HepG2 (cell line): ENCODE measurements around the gene KLF16. TPM values are rescaled to one million over a fixed set of nuclear protein-coding genes. Genes with fewer than 3 reads are reported as not detected.

ENCODE experiments used
- ARNT2 ChIP-seq: sonication (generic); formaldehyde crosslinking; IDR thresholded peaks from 2 replicates; pipeline ENCODE4 v1.8.0; 2022; ENCODE audit warnings: mild to moderate bottlenecking, low read depth, missing genetic modification reagents, moderate library complexity
- ATAD3A ChIP-seq: sonication (generic); formaldehyde crosslinking; IDR thresholded peaks from 2 replicates; pipeline ENCODE4 v1.4.0; 2020; ENCODE audit warnings: missing genetic modification reagents
- CERS6 ChIP-seq: sonication (generic); formaldehyde crosslinking; IDR thresholded peaks from 2 replicates; pipeline ENCODE4 v1.5.0; 2020; ENCODE audit warnings: missing genetic modification reagents
- ELF4 ChIP-seq: sonication (generic); formaldehyde crosslinking; IDR thresholded peaks from 2 replicates; pipeline ENCODE4 v1.5.0; 2020; ENCODE audit warnings: missing genetic modification reagents, mild to moderate bottlenecking, moderate library complexity, borderline replicate concordance
- GABPB1 ChIP-seq: IDR thresholded peaks from 2 replicates; pipeline ENCODE4 v1.6.1; 2016; ENCODE audit warnings: mild to moderate bottlenecking, missing genetic modification reagents, moderate library complexity, missing compliant biosample characterization
- KAT7 ChIP-seq: IDR thresholded peaks from 2 replicates; pipeline ENCODE4 v1.6.1; 2018; ENCODE audit warnings: borderline replicate concordance, missing compliant biosample characterization
- KIAA2018 ChIP-seq: sonication (generic); formaldehyde crosslinking; IDR thresholded peaks from 2 replicates; pipeline ENCODE4 v1.5.0; 2020; ENCODE audit warnings: mild to moderate bottlenecking, missing genetic modification reagents, borderline replicate concordance
- KLF6 ChIP-seq: IDR thresholded peaks from 2 replicates; pipeline ENCODE4 v1.8.0; 2016; ENCODE audit warnings: missing biosample characterization, missing genetic modification reagents
- MAZ ChIP-seq, 2 experiments: sonication (generic) in 1 of 2; formaldehyde crosslinking in 1 of 2; IDR thresholded peaks; 2 replicates each; pipeline versions ENCODE4 v1.5.0 to v1.6.1; 2012 to 2020; ENCODE audit warnings: low read depth in 2 of 2, mild to moderate bottlenecking in 2 of 2, borderline replicate concordance in 1 of 2, improper control_type of control experiment in 1 of 2, low read length in 1 of 2, missing genetic modification reagents in 1 of 2, moderate library complexity in 1 of 2
- NFKB2 ChIP-seq: sonication (generic); formaldehyde crosslinking; IDR thresholded peaks from 2 replicates; pipeline ENCODE4 v1.4.0; 2020; ENCODE audit warnings: missing genetic modification reagents, borderline replicate concordance
- SMC3 ChIP-seq: IDR thresholded peaks from 2 replicates; pipeline ENCODE4 v1.6.1; 2011; ENCODE audit warnings: low read length, improper control_type of control experiment
- TRIM24 ChIP-seq: sonication (generic); formaldehyde crosslinking; IDR thresholded peaks from 2 replicates; pipeline ENCODE4 v1.8.0; 2022; ENCODE audit warnings: mild to moderate bottlenecking, missing genetic modification reagents
- ZMYM2 ChIP-seq: sonication (generic); formaldehyde crosslinking; IDR thresholded peaks from 2 replicates; pipeline ENCODE4 v1.8.0; 2022; ENCODE audit warnings: mild to moderate bottlenecking, missing genetic modification reagents
- ZNF253 ChIP-seq: sonication (generic); formaldehyde crosslinking; IDR thresholded peaks from 2 replicates; pipeline ENCODE4 v1.8.0; 2022; ENCODE audit warnings: mild to moderate bottlenecking, missing genetic modification reagents, borderline replicate concordance
- ZNF737 ChIP-seq: sonication (generic); formaldehyde crosslinking; IDR thresholded peaks from 2 replicates; pipeline ENCODE4 v1.5.0; 2020; ENCODE audit warnings: missing genetic modification reagents, mild to moderate bottlenecking, borderline replicate concordance
- ZNF776 ChIP-seq: sonication (generic); formaldehyde crosslinking; IDR thresholded peaks from 2 replicates; pipeline ENCODE4 v1.4.0; 2020; ENCODE audit warnings: mild to moderate bottlenecking, missing genetic modification reagents
- polyA plus RNA-seq, 8 experiments: library from polyadenylated mRNA; depleted of rRNA in 3 of 8; stranded (reverse) in 7 of 8; unstranded in 1 of 8; fragments of >200 nt; fragmentation: Illumina TruSeq in 4 of 8; extraction: Trizol in 4 of 8; gene quantifications; 2 replicates each; pipeline versions ENCODE4 v1.2.1 to v1.2.3, GENCODE V29; 2011 to 2016; ENCODE audit warnings: low read depth in 4 of 8, missing spikeins in 1 of 8, mixed read lengths in 1 of 8; ENCODE audit not compliant: insufficient read depth in 1 of 8
- total RNA-seq, 5 experiments: library from RNA; depleted of rRNA; stranded (reverse); fragments of >200 nt; fragmentation: Illumina TruSeq; extraction: Trizol; gene quantifications; 2 replicates each; pipeline ENCODE4 v1.2.3, GENCODE V29; 2016; ENCODE audit warnings: low read depth in 1 of 5
- TF ChIP-seq, protein P1 (sequence below): sonication (generic); formaldehyde crosslinking; IDR thresholded peaks from 2 replicates; pipeline ENCODE4 v1.5.0; 2020; ENCODE audit warnings: missing genetic modification reagents
- TF ChIP-seq, protein P2 (sequence below): IDR thresholded peaks from 2 replicates; pipeline ENCODE4 v1.6.1; 2016

The KLF16 gene
- total and polyA plus RNA-seq, 2 of the 13 experiments (the other 11 are each of a cell fraction or from before 2014, with no cell fraction given), result 3.5 to 6.7 TPM

- TF ChIP-seq KIAA2018 (no peak), SMC3 (no peak), ZNF737 (no peak), ZNF253 (CRISPR knock-in tag) (no peak), CERS6 (CRISPR knock-in tag) (no peak), NFKB2 (CRISPR knock-in tag) (peak; percentile 49; the same call in 1 of the 2 replicates), KLF6 (no peak), ELF4 (CRISPR knock-in tag) (no peak), ZMYM2 (CRISPR knock-in tag) (no peak), KAT7 (0 out of 2 replicates have a peak, but pooled peaks have one; percentile 44), MAZ (IDR thresholded peaks at IDR 0.05; ENCODE audit: borderline replicate concordance, low read depth, low read length) (no peak), MAZ (CRISPR knock-in tag; IDR thresholded peaks at IDR 0.05; ENCODE audit: low read depth) (no peak), GABPB1 (peak; percentile 39; the same call in 1 of the 2 replicates), ARNT2 (CRISPR knock-in tag) (no peak), ZNF776 (CRISPR knock-in tag) (no peak), TRIM24 (no peak), ATAD3A (CRISPR knock-in tag) (no peak)
- TF ChIP-seq, protein P1, sequence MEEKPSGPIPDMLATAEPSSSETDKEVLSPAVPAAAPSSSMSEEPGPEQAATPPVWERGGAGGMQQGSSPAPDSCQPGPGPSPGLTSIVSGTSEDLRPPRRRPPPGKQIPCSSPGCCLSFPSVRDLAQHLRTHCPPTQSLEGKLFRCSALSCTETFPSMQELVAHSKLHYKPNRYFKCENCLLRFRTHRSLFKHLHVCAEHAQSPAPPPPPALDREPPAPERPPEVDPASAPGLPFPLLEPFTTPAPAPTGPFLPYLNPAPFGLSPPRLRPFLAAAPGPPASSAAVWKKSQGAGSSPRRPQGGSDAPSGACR, result 0 out of 2 replicates have a peak, but pooled peaks have one; percentile 56
- TF ChIP-seq, protein P2, sequence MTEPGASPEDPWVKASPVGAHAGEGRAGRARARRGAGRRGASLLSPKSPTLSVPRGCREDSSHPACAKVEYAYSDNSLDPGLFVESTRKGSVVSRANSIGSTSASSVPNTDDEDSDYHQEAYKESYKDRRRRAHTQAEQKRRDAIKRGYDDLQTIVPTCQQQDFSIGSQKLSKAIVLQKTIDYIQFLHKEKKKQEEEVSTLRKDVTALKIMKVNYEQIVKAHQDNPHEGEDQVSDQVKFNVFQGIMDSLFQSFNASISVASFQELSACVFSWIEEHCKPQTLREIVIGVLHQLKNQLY (CRISPR knock-in tag), result no peak
These were observed 23.5 kb downstream of the KLF16 start (continued) for GRCh38 chr19:1839658-1840540.
